Spleen (tissue), 11 donors: ENCODE data around the gene DYRK1B. TPM values are rescaled to one million over a fixed set of nuclear protein-coding genes. Genes with fewer than 3 reads are reported as not detected.

ENCODE experiments used
- DNase-seq: peaks from one replicate; pipeline ENCODE4 v3.0.0-alpha.2; 2020
- H3K27ac ChIP-seq, 8 donors: fragments of 200-600 bp; sonication (generic) in 7 of 8; 1 replicate in 4 of 8; 2 replicates in 4 of 8; pipeline versions ENCODE4 v1.5.0 to v1.8.0; 2016 to 2021; ENCODE audit warnings: inconsistent platforms in 4 of 8, mild to moderate bottlenecking in 4 of 8, moderate library complexity in 1 of 8
- H3K27me3 ChIP-seq, 7 donors: fragments of 200-600 bp; sonication (generic) in 6 of 7; replicated peaks in 1 of 7; 1 replicate in 4 of 7; 2 replicates in 3 of 7; pipeline versions ENCODE4 v1.5.0 to v1.8.0; 2016 to 2021; ENCODE audit warnings: inconsistent platforms in 3 of 7, mild to moderate bottlenecking in 1 of 7
- H3K36me3 ChIP-seq, 6 donors: fragments of 200-600 bp; sonication (generic) in 5 of 6; 1 replicate in 4 of 6; 2 replicates in 2 of 6; pipeline versions ENCODE4 v1.5.0 to v1.8.0; 2016 to 2021; ENCODE audit warnings: inconsistent platforms in 2 of 6
- H3K4me1 ChIP-seq, 6 donors: fragments of 200-600 bp; sonication (generic) in 5 of 6; 1 replicate in 3 of 6; 2 replicates in 3 of 6; pipeline versions ENCODE4 v1.5.0 to v1.8.0; 2016 to 2021; ENCODE audit warnings: inconsistent platforms in 3 of 6
- H3K4me3 ChIP-seq, 8 donors: fragments of 200-600 bp; sonication (generic) in 7 of 8; 1 replicate in 4 of 8; 2 replicates in 4 of 8; pipeline versions ENCODE4 v1.5.0 to v1.8.0; 2016 to 2021; ENCODE audit warnings: inconsistent platforms in 4 of 8, mild to moderate bottlenecking in 4 of 8, moderate library complexity in 2 of 8
- H3K9me3 ChIP-seq, 8 donors: fragments of 200-600 bp; sonication (generic) in 7 of 8; 1 replicate in 4 of 8; 2 replicates in 4 of 8; pipeline versions ENCODE4 v1.5.0 to v1.8.0; 2016 to 2021; ENCODE audit warnings: inconsistent platforms in 4 of 8
- CTCF ChIP-seq, 11 experiments: fragments of 200-600 bp in 7 of 11; fragments of 450-650 bp in 4 of 11; sonication (generic) in 4 of 11; IDR thresholded peaks in 8 of 11; conservative IDR thresholded peaks in 3 of 11; 1 replicate in 7 of 11; 2 replicates in 4 of 11; pipeline versions ENCODE4 v1.4.0 to v1.8.0; 2016 to 2021; ENCODE audit warnings: antibody characterized with exemption in 11 of 11, inconsistent platforms in 4 of 11, mild to moderate bottlenecking in 1 of 11
- POLR2A ChIP-seq, 3 donors: fragments of 450-650 bp; IDR thresholded peaks; one replicate each; pipeline ENCODE4 v1.5.1; 2017; ENCODE audit warnings: antibody characterized with exemption in 3 of 3, mild to moderate bottlenecking in 1 of 3
- POLR2AphosphoS5 ChIP-seq, 3 donors: sonication (generic); formaldehyde crosslinking; IDR thresholded peaks; one replicate each; pipeline ENCODE4 v1.5.1; 2017; ENCODE audit warnings: antibody characterized with exemption in 3 of 3
- WGBS, 5 donors: extraction: QIAGEN DNeasy Blood & Tissue Kit in 3 of 5; methylation state at CpG; one replicate each; pipeline versions ENCODE4 v1.1.5 to v1.1.7; 2013 to 2018; 5-methylcytosine and 5-hydroxymethylcytosine counted together
- intact Hi-C: fragments of 100-400 bp; cut with DNase I; formaldehyde crosslinking; loops from one replicate; pipeline ENCODE4 v1.15.0; 2023; ENCODE audit warnings: low total_unique reads
- polyA plus RNA-seq, 3 donors: library from polyadenylated mRNA; stranded (reverse); fragments of 200-250 nt; gene quantifications; one replicate each; pipeline ENCODE4 v1.2.1, GENCODE V29; 2013
- total RNA-seq, 7 donors: library from RNA; depleted of rRNA in 3 of 7; stranded (reverse); fragments of >200 nt in 3 of 7; fragmentation: NEBNext Ultra II Directional in 4 of 7; extraction: Animal tissue kit (Norgen Biotek cat#: 25700) in 4 of 7; gene quantifications; one replicate each; pipeline versions ENCODE4 v1.1.0 to v1.2.1, GENCODE V29; 2016 to 2021
- donor health status: healthy with polysubstance abuse.
- donor health status: DM: no; HTN: no; CAD: no; lungs with moderate emphysema.
- donor health status: DM: no; HTN: no; CAD: no.
- donor health status: Bipolar disorder and iron deficiency.
- donor health status: healthy.
- donor health status: DM: no; HTN: no; CAD: no.
- donor health status: DM: yes; HTN: yes; CAD: no.

The DYRK1B gene
- total and polyA plus RNA-seq, 10 donors, result 11.2 to 32.7 (median 18.5) TPM

- DNase-seq, result peak; percentile 78
- H3K36me3 ChIP-seq, result peaks cover 0 to 52% (median 45%) of the 10 kb centered on the region in 6 donors
- peak overlapping the region in 7 of 8 donors; percentile 58 to 86 (median 80) for H3K27ac ChIP-seq
- peaks cover 5 to 65% (median 22%) of the 10 kb centered on the region in 6 donors for H3K4me1 ChIP-seq
- H3K9me3 ChIP-seq, result no peaks in the 10 kb centered on the region
- intact Hi-C loops, result no loop called here
- no peak for TF ChIP-seq CTCF (IDR thresholded peaks at IDR 0.05 in 8 of 11, conservative IDR thresholded peaks at IDR 0.05 in 3 of 11)
- TF ChIP-seq POLR2AphosphoS5 (IDR thresholded peaks at IDR 0.05), result peak in 1 of 3 donors; percentile 16
- 70 to 87% (median 84%) methylated on average over 10 to 11 of the region's 11 CpGs for WGBS, 5 donors
- peak overlapping the region in 2 of 8 donors; percentile 85 to 88 for H3K4me3 ChIP-seq
- H3K27me3 ChIP-seq, result no peaks in the 10 kb centered on the region
Measured at GRCh38 chr19:39825093-39825463, 8.9 kb downstream of the DYRK1B start.

- no peaks in the 10 kb centered on the region for H3K27me3 ChIP-seq
- WGBS, 5 donors, result 6 to 10% (median 7%) methylated on average over 35 to 47 of the region's 47 CpGs
- TF ChIP-seq CTCF (IDR thresholded peaks at IDR 0.05 in 8 of 11, conservative IDR thresholded peaks at IDR 0.05 in 3 of 11), result peak in 1 of 11 experiments; percentile 32
- no peak for TF ChIP-seq POLR2A (IDR thresholded peaks at IDR 0.05)
- peak; percentile 90 to 94 (median 91) for TF ChIP-seq POLR2AphosphoS5 (IDR thresholded peaks at IDR 0.05)
- peaks cover 5 to 59% (median 22%) of the 10 kb centered on the region in 6 donors for H3K4me1 ChIP-seq
- intact Hi-C loops, result no loop called here
- H3K36me3 ChIP-seq, result peaks cover 0 to 45% (median 38%) of the 10 kb centered on the region in 6 donors
- peak overlapping the region; percentile 58 to 86 (median 78) for H3K27ac ChIP-seq
- H3K9me3 ChIP-seq, result no peaks in the 10 kb centered on the region
- peak overlapping the region; percentile 61 to 88 (median 75) for H3K4me3 ChIP-seq
- peak; percentile 94 for DNase-seq
Measured at GRCh38 chr19:39824143-39825092, 9.5 kb downstream of the DYRK1B start.

- Histone ChIP-seq H3K27ac (peak overlapping the region in 6 of 8 donors; percentile 70 to 86 (median 81)), H3K9me3 (no peaks in the 10 kb centered on the region), H3K27me3 (no peaks in the 10 kb centered on the region), H3K4me3 (peak overlapping the region; percentile 61 to 88 (median 75)), H3K36me3 (peaks cover 0 to 38% (median 33%) of the 10 kb centered on the region in 6 donors), H3K4me1 (peaks cover 5 to 56% (median 23%) of the 10 kb centered on the region in 6 donors)
- intact Hi-C loops, result no loop called here
- no peak for DNase-seq
- TF ChIP-seq POLR2AphosphoS5 (IDR thresholded peaks at IDR 0.05) (no peak), CTCF (IDR thresholded peaks at IDR 0.05 in 8 of 11, conservative IDR thresholded peaks at IDR 0.05 in 3 of 11) (no peak), POLR2A (IDR thresholded peaks at IDR 0.05) (no peak)
- 32 to 43% (median 35%) methylated on average over 7 of the region's 7 CpGs for whole genome bisulfite sequencing, 5 donors
Measured at GRCh38 chr19:39823686-39824085, 10.3 kb downstream of the DYRK1B start.

- Histone ChIP-seq H3K4me3 (no peak overlapping the region), H3K27ac (no peak overlapping the region), H3K36me3 (peaks cover 0 to 27% (median 6%) of the 10 kb centered on the region in 6 donors), H3K4me1 (peaks cover 5 to 44% (median 21%) of the 10 kb centered on the region in 6 donors), H3K9me3 (no peaks in the 10 kb centered on the region), H3K27me3 (no peaks in the 10 kb centered on the region)
- TF ChIP-seq CTCF (IDR thresholded peaks at IDR 0.05 in 8 of 11, conservative IDR thresholded peaks at IDR 0.05 in 3 of 11), result no peak
- no peak for TF ChIP-seq POLR2AphosphoS5 (IDR thresholded peaks at IDR 0.05)
- TF ChIP-seq POLR2A (IDR thresholded peaks at IDR 0.05), result no peak
- no peak for DNase-seq
- intact Hi-C loops, result no loop called here
- 91 to 97% (median 94%) methylated on average over 6 of the region's 6 CpGs for WGBS, 5 donors
Measured at GRCh38 chr19:39820696-39821095, 13.3 kb downstream of the DYRK1B start.
